Measurements from ENCODE around the gene TMEM132D.

- no peak for TF ChIP-seq CTCF (IDR thresholded peaks at IDR 0.05; ENCODE audit: low read depth, low read length)
- TF ChIP-seq POLR2A (IDR thresholded peaks at IDR 0.05; ENCODE audit: extremely low read depth, insufficient read length): no peak
- TF ChIP-seq MYC (IDR thresholded peaks at IDR 0.05; ENCODE audit: low read depth, low read length): no peak
- no peak for TF ChIP-seq MAX (IDR thresholded peaks at IDR 0.05; ENCODE audit: low read depth, low read length)
These were observed 821.4 kb downstream of the TMEM132D start for GRCh38 chr12:129082441-129082840.
